Fibroblast of lung (primary cell): ENCODE measurements around the gene AP2A2. TPM values are rescaled to one million over a fixed set of nuclear protein-coding genes. Genes with fewer than 3 reads are reported as not detected.

Experiments used
- DNase-seq, 2 donors: peaks; one replicate each; pipeline versions ENCODE4 v3.0.0 to v3.0.0-alpha.2; 2010; ENCODE audit warnings: low read depth in 2 of 2
- H2AFZ ChIP-seq: 2 replicates; pipeline ENCODE4 v1.5.1; 2012; ENCODE audit warnings: low read length, control low read depth, inconsistent platforms
- H3K27ac ChIP-seq: 2 replicates; pipeline ENCODE4 v1.5.1; 2011; ENCODE audit warnings: low read length, control low read depth; ENCODE audit not compliant: insufficient read depth
- H3K27me3 ChIP-seq: 2 replicates; pipeline ENCODE4 v1.5.1; 2011; ENCODE audit warnings: mild to moderate bottlenecking, low read length; ENCODE audit not compliant: control insufficient read depth, insufficient read depth
- H3K36me3 ChIP-seq: 2 replicates; pipeline ENCODE4 v1.5.1; 2011; ENCODE audit warnings: low read length; ENCODE audit not compliant: control insufficient read depth, insufficient read depth
- H3K4me1 ChIP-seq: 2 replicates; pipeline ENCODE4 v1.5.1; 2011; ENCODE audit warnings: low read length; ENCODE audit not compliant: control insufficient read depth, insufficient read depth; ENCODE audit errors: extremely low read depth
- H3K4me2 ChIP-seq: 2 replicates; pipeline ENCODE4 v1.5.1; 2011; ENCODE audit warnings: low read length, control low read depth; ENCODE audit not compliant: insufficient read depth; ENCODE audit errors: extremely low read depth
- H3K4me3 ChIP-seq, 4 experiments: fragments of 200-600 bp in 1 of 4; sonication (generic) in 1 of 4; replicated peaks in 1 of 4; 2 replicates each; pipeline ENCODE4 v1.5.1; 2011 to 2016; ENCODE audit warnings: low read length in 4 of 4, low read depth in 3 of 4, mild to moderate bottlenecking in 3 of 4, control low read depth in 2 of 4, inconsistent platforms in 1 of 4, mixed read lengths in 1 of 4; ENCODE audit not compliant: insufficient read depth in 1 of 4; ENCODE audit errors: control extremely low read depth in 1 of 4
- H3K79me2 ChIP-seq: 2 replicates; pipeline ENCODE4 v1.5.1; 2012; ENCODE audit warnings: mild to moderate bottlenecking, low read length, inconsistent platforms; ENCODE audit not compliant: control insufficient read depth, insufficient read depth
- H3K9ac ChIP-seq: 2 replicates; pipeline ENCODE4 v1.5.1; 2011; ENCODE audit warnings: mild to moderate bottlenecking, low read length, control low read depth; ENCODE audit not compliant: insufficient read depth
- H3K9me3 ChIP-seq: 2 replicates; pipeline ENCODE4 v1.5.1; 2012; ENCODE audit warnings: low read depth, low read length; ENCODE audit not compliant: control insufficient read depth, insufficient read depth
- H4K20me1 ChIP-seq: 2 replicates; pipeline ENCODE4 v1.5.1; 2011; ENCODE audit warnings: low read length; ENCODE audit not compliant: control insufficient read depth, insufficient read depth; ENCODE audit errors: extremely low read depth
- EZH2 ChIP-seq: IDR thresholded peaks from 2 replicates; pipeline ENCODE4 v1.5.1; 2012; ENCODE audit warnings: low read length, control low read depth, mild to moderate bottlenecking; ENCODE audit errors: missing control alignments
- polyA plus RNA-seq, 2 donors: library from polyadenylated mRNA; depleted of rRNA in 1 of 2; stranded (reverse) in 1 of 2; unstranded in 1 of 2; fragments of >200 nt; gene quantifications; 2 replicates each; pipeline ENCODE4 v1.2.1, GENCODE V29; 2011 to 2012; ENCODE audit warnings: missing spikeins in 1 of 2
- total RNA-seq: library from RNA; depleted of rRNA; stranded (reverse); fragments of >200 nt; gene quantifications from 2 replicates; pipeline ENCODE4 v1.2.1, GENCODE V29; 2014
- TF ChIP-seq, protein P1 (sequence below), 2 donors: IDR thresholded peaks in 1 of 2; conservative IDR thresholded peaks in 1 of 2; 1 replicate in 1 of 2; 2 replicates in 1 of 2; pipeline ENCODE4 v1.5.1; 2011 to 2012; ENCODE audit warnings: low read length in 2 of 2, control low read depth in 1 of 2, inconsistent platforms in 1 of 2, low read depth in 1 of 2, mild to moderate bottlenecking in 1 of 2

Gene AP2A2
- total and polyA plus RNA-seq, 2 donors (not counting 1 experiment from before 2014, with no cell fraction given) = 21.6 to 46.1 TPM

DNA sequence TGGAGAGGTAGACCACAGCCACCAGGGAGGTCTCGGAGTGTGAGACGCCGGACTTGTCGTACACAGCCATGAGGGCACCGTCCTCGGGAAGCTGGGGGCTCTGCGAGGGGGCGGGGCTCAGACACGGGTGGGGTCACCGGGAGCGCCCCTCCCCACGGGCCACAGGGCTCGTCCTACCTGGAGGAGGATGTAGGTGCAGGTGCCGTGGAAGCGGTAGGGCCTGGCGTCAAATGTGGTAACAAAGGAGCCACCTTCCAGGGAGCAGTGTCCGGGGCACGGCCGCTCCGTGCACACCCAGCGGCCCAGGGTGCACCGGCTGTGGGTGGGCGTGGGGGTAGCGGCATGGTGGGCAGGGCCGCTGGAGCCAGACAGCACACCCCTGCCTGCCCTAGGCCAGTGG lies 103.4 kb downstream of the AP2A2 start:
- no peaks in the 10 kb centered on the region for H3K4me1 ChIP-seq
- no peak overlapping the region for H3K4me2 ChIP-seq
- H3K27ac ChIP-seq = no peak overlapping the region
- no peaks in the 10 kb centered on the region for H3K27me3 ChIP-seq
- H3K9me3 ChIP-seq = no peaks in the 10 kb centered on the region
- TF ChIP-seq, protein P1, sequence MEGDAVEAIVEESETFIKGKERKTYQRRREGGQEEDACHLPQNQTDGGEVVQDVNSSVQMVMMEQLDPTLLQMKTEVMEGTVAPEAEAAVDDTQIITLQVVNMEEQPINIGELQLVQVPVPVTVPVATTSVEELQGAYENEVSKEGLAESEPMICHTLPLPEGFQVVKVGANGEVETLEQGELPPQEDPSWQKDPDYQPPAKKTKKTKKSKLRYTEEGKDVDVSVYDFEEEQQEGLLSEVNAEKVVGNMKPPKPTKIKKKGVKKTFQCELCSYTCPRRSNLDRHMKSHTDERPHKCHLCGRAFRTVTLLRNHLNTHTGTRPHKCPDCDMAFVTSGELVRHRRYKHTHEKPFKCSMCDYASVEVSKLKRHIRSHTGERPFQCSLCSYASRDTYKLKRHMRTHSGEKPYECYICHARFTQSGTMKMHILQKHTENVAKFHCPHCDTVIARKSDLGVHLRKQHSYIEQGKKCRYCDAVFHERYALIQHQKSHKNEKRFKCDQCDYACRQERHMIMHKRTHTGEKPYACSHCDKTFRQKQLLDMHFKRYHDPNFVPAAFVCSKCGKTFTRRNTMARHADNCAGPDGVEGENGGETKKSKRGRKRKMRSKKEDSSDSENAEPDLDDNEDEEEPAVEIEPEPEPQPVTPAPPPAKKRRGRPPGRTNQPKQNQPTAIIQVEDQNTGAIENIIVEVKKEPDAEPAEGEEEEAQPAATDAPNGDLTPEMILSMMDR (conservative IDR thresholded peaks at IDR 0.05 in 1 of 2, IDR thresholded peaks at IDR 0.05 in 1 of 2; ENCODE audit: low read depth in 1 of 2, low read length in 2 of 2) = no peak
- no peak for TF ChIP-seq EZH2
- no peaks in the 10 kb centered on the region for H3K36me3 ChIP-seq
- no peaks in the 10 kb centered on the region for H3K79me2 ChIP-seq
- H3K4me3 ChIP-seq = no peak overlapping the region
- no peak overlapping the region for H2AFZ ChIP-seq
- DNase-seq = no peak
- H3K9ac ChIP-seq = no peak overlapping the region
- no peaks in the 10 kb centered on the region for H4K20me1 ChIP-seq

DNA sequence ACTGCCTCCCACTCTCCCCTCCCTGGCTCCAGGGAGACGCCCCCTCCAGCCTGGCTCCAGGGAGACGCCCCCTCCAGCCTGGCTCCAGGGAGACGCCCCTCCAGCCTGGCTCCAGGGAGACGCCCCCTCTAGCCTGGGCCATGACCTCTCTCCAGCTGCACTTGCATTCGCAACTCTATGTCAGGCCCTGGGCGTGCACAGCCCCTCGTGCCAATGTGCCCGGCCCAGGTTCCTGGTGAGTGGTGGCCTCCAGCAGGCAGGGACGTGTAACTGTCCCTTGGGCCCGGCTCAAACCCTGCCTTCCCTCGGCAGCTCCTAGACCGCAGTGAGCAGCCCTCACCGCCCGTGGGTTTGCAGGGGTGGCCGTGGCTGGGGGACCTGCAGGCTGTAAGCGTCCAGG lies 104.0 kb downstream of the AP2A2 start:
- no peaks in the 10 kb centered on the region for H3K27me3 ChIP-seq
- no peak overlapping the region for H3K27ac ChIP-seq
- H3K9ac ChIP-seq = no peak overlapping the region
- H3K4me2 ChIP-seq = no peak overlapping the region
- H3K79me2 ChIP-seq = no peaks in the 10 kb centered on the region
- TF ChIP-seq, protein P1 (conservative IDR thresholded peaks at IDR 0.05 in 1 of 2, IDR thresholded peaks at IDR 0.05 in 1 of 2; ENCODE audit: low read depth in 1 of 2, low read length in 2 of 2) = no peak
- no peak for TF ChIP-seq EZH2
- H3K4me1 ChIP-seq = no peaks in the 10 kb centered on the region
- no peaks in the 10 kb centered on the region for H3K36me3 ChIP-seq
- DNase-seq = no peak
- no peaks in the 10 kb centered on the region for H3K9me3 ChIP-seq
- no peak overlapping the region for H2AFZ ChIP-seq
- H3K4me3 ChIP-seq = no peak overlapping the region
- no peaks in the 10 kb centered on the region for H4K20me1 ChIP-seq

DNA sequence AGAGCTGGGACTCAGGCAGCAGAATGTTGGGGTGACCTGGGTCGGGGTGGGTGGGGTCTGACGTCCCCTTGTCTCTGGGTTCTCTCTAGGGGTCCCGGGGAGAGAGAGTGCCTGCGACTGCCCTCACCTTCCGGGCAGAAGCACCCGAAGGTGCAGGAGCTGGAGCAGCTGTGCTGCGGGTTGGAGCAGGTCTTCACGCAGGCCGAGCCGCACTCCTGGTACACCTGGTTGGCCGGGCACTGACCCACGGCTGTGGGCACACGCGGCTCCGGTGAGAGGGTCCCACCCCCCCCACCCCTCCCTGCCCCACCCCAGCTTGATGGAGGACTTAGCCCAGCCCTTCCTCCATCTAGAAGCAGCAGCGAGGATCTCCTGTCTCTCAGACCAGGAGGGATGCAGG lies 104.4 kb downstream of the AP2A2 start:
- Histone ChIP-seq H3K79me2 (no peaks in the 10 kb centered on the region), H3K9ac (no peak overlapping the region), H3K27ac (no peak overlapping the region), H2AFZ (no peak overlapping the region), H3K36me3 (no peaks in the 10 kb centered on the region), H3K27me3 (no peaks in the 10 kb centered on the region), H3K4me2 (no peak overlapping the region), H3K9me3 (no peaks in the 10 kb centered on the region), H3K4me3 (no peak overlapping the region), H4K20me1 (no peaks in the 10 kb centered on the region), H3K4me1 (no peaks in the 10 kb centered on the region)
- TF ChIP-seq EZH2 = no peak
- DNase-seq = no peak

DNA sequence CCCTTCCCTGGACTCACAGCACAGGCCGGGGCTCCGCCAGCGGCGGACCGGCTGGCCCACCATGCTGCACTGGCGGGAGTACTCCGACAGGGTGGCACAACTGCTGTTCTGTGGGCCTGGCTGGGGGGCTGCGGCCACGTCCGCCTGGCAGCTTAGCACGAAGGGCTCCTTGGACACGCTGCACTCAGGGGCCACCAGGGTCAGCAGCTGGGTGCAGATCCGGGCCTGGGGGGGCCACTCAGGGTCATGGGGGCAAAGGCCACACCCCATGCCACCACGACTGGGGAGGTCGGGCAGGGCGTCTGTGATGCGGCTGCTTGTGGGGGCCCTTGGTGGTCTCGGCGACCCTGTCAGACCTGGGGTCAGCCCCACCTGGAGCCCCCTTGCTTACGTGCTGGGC lies 104.9 kb downstream of the AP2A2 start:
- Histone ChIP-seq H2AFZ (no peak overlapping the region), H3K4me2 (no peak overlapping the region), H3K4me1 (no peaks in the 10 kb centered on the region), H3K27ac (no peak overlapping the region), H3K27me3 (no peaks in the 10 kb centered on the region), H3K4me3 (no peak overlapping the region), H3K9me3 (no peaks in the 10 kb centered on the region), H3K79me2 (no peaks in the 10 kb centered on the region), H3K9ac (no peak overlapping the region), H4K20me1 (no peaks in the 10 kb centered on the region), H3K36me3 (no peaks in the 10 kb centered on the region)
- DNase-seq = no peak
- TF ChIP-seq EZH2 = no peak
- TF ChIP-seq, protein P1 (conservative IDR thresholded peaks at IDR 0.05 in 1 of 2, IDR thresholded peaks at IDR 0.05 in 1 of 2; ENCODE audit: low read depth in 1 of 2, low read length in 2 of 2) = no peak
